Measurements from ENCODE around the gene SYNRG. TPM values are rescaled to one million over a fixed set of nuclear protein-coding genes. Genes with fewer than 3 reads are reported as not detected.

SYNRG gene
- total and polyA plus RNA-seq, 2 of the 13 experiments (the other 11 are each of a cell fraction or from before 2014, with no cell fraction given) = 7.3 to 8.7 TPM

- TF ChIP-seq TFE3 (CRISPR knock-in tag; IDR thresholded peaks at IDR 0.05) (0 out of 2 replicates have a peak, but pooled peaks have one; percentile 28), ZFAT (CRISPR knock-in tag; conservative IDR thresholded peaks at IDR 0.05) (no peak; the same call in 1 of the 2 replicates), ZNF639 (CRISPR knock-in tag; conservative IDR thresholded peaks at IDR 0.05) (no peak), STAG1 (CRISPR knock-in tag; IDR thresholded peaks at IDR 0.05) (0 out of 2 replicates have a peak, but pooled peaks have one; percentile 9), ZNF263 (CRISPR knock-in tag; IDR thresholded peaks at IDR 0.05) (peak; percentile 34; the same call in 1 of the 2 replicates), SAFB2 (CRISPR knock-in tag; IDR thresholded peaks at IDR 0.05; ENCODE audit: borderline replicate concordance, low read depth) (no peak; the same call in 1 of the 2 replicates), ZBTB3 (CRISPR knock-in tag; IDR thresholded peaks at IDR 0.05; ENCODE audit: borderline replicate concordance, low read depth) (no peak), CREB3 (CRISPR knock-in tag; IDR thresholded peaks at IDR 0.05) (no peak), ATF7 (IDR thresholded peaks at IDR 0.05) (no peak), ATF7 (CRISPR knock-in tag; IDR thresholded peaks at IDR 0.05) (no peak), GATAD2A (CRISPR knock-in tag; IDR thresholded peaks at IDR 0.05) (0 out of 2 replicates have a peak, but pooled peaks have one; percentile 16), ZNF891 (CRISPR knock-in tag; IDR thresholded peaks at IDR 0.05) (peak; percentile 75; the same call in 1 of the 2 replicates), SIN3A (IDR thresholded peaks at IDR 0.05; ENCODE audit: borderline replicate concordance, low read depth, low read length) (0 out of 2 replicates have a peak, but pooled peaks have one; percentile 63), ZNF75D (CRISPR knock-in tag; IDR thresholded peaks at IDR 0.05; ENCODE audit: borderline replicate concordance) (no peak), AKNA (CRISPR knock-in tag; IDR thresholded peaks at IDR 0.05; ENCODE audit: borderline replicate concordance) (no peak; the same call in 1 of the 2 replicates), CEBPB (IDR thresholded peaks at IDR 0.05; ENCODE audit: borderline replicate concordance, low read depth, low read length) (peak; percentile 68; the same call in 1 of the 2 replicates), ZNF598 (CRISPR knock-in tag; IDR thresholded peaks at IDR 0.05; ENCODE audit: borderline replicate concordance) (peak; percentile 67; the same call in 1 of the 2 replicates), THAP11 (CRISPR knock-in tag; IDR thresholded peaks at IDR 0.05) (no peak)
These were observed 34.0 kb upstream of the SYNRG start, which contains the start of gene DDX52 (continued) for GRCh38 chr17:37643118-37643766.

Measured in HepG2 (cell line).